ENCODE measurements around the gene DCTN4. TPM values are rescaled to one million over a fixed set of nuclear protein-coding genes. Genes with fewer than 3 reads are reported as not detected.

The DCTN4 gene
- total RNA-seq, 1 donor = 66.1 TPM

GRCh38 chr5:150789943-150790611 lies 31.3 kb upstream of the DCTN4 start:
- H3K4me3 ChIP-seq (ENCODE audit: low read depth, low read length) = peak overlapping the region; percentile 2

GRCh38 chr5:150789450-150789849 lies 30.6 kb upstream of the DCTN4 start:
- H3K4me3 ChIP-seq (ENCODE audit: low read depth, low read length) = no peak overlapping the region
- TF ChIP-seq CTCF (IDR thresholded peaks at IDR 0.05; ENCODE audit: insufficient read depth, low read depth, low read length) = no peak
- DNase-seq (ENCODE audit: low read depth) = no peak

More at GRCh38 chr5:150789943-150790611, 31.3 kb upstream of the DCTN4 start:
- no peak for TF ChIP-seq CTCF (IDR thresholded peaks at IDR 0.05; ENCODE audit: insufficient read depth, low read depth, low read length)
- DNase-seq (ENCODE audit: low read depth) = peak; percentile 100

GRCh38 chr5:150788977-150789376 lies 30.2 kb upstream of the DCTN4 start:
- peak; percentile 72 for DNase-seq (ENCODE audit: low read depth)
- TF ChIP-seq CTCF (IDR thresholded peaks at IDR 0.05; ENCODE audit: insufficient read depth, low read depth, low read length) = no peak
- H3K4me3 ChIP-seq (ENCODE audit: low read depth, low read length) = no peak overlapping the region

GRCh38 chr5:150787656-150788055 lies 28.8 kb upstream of the DCTN4 start:
- H3K4me3 ChIP-seq (ENCODE audit: low read depth, low read length) = no peak overlapping the region
- no peak for DNase-seq (ENCODE audit: low read depth)
- TF ChIP-seq CTCF (IDR thresholded peaks at IDR 0.05; ENCODE audit: insufficient read depth, low read depth, low read length) = no peak

GRCh38 chr5:150786876-150787275 lies 28.1 kb upstream of the DCTN4 start:
- no peak for TF ChIP-seq CTCF (IDR thresholded peaks at IDR 0.05; ENCODE audit: insufficient read depth, low read depth, low read length)
- no peak overlapping the region for H3K4me3 ChIP-seq (ENCODE audit: low read depth, low read length)
- no peak for DNase-seq (ENCODE audit: low read depth)

- no peak overlapping the region for H3K4me3 ChIP-seq (ENCODE audit: low read depth, low read length)
- no peak for DNase-seq (ENCODE audit: low read depth)
- no peak for TF ChIP-seq CTCF (IDR thresholded peaks at IDR 0.05; ENCODE audit: insufficient read depth, low read depth, low read length)
Measured at GRCh38 chr5:150785950-150786349, 27.1 kb upstream of the DCTN4 start.

GRCh38 chr5:150783422-150783928 lies 24.7 kb upstream of the DCTN4 start:
- peak; percentile 97 for DNase-seq (ENCODE audit: low read depth)
- TF ChIP-seq CTCF (IDR thresholded peaks at IDR 0.05; ENCODE audit: insufficient read depth, low read depth, low read length) = no peak
- no peak overlapping the region for H3K4me3 ChIP-seq (ENCODE audit: low read depth, low read length)
